Kidney (tissue), 14 donors: Measurements from ENCODE around the gene SPTBN1. TPM values are rescaled to one million over a fixed set of nuclear protein-coding genes. Genes with fewer than 3 reads are reported as not detected.

ENCODE experiments used
- DNase-seq, 5 donors: peaks; one replicate each; pipeline ENCODE4 v3.0.0-alpha.2; 2013 to 2020
- FAIRE-seq: peaks from 2 replicates; lab custom pipeline; 2012; peaks lifted over from hg19 to GRCh38; lab: Jason Lieb, UNC
- H3K27ac ChIP-seq, 2 donors: one replicate each; pipeline ENCODE4 v1.7.0; 2013; ENCODE audit warnings: low read depth in 2 of 2, low read length in 2 of 2, inconsistent platforms in 1 of 2
- H3K27me3 ChIP-seq: one replicate; pipeline ENCODE4 v1.7.1; 2013; ENCODE audit warnings: low read length, inconsistent platforms; ENCODE audit not compliant: control insufficient read depth, insufficient read depth
- H3K36me3 ChIP-seq, 3 donors: one replicate each; pipeline versions ENCODE4 v1.7.0 to v1.7.1; 2013; ENCODE audit warnings: low read length in 3 of 3, control low read depth in 1 of 3, inconsistent platforms in 1 of 3; ENCODE audit not compliant: insufficient read depth in 3 of 3, control insufficient read depth in 2 of 3
- H3K4me1 ChIP-seq, 3 donors: one replicate each; pipeline versions ENCODE4 v1.7.0 to v1.7.1; 2013; ENCODE audit warnings: low read length in 3 of 3, inconsistent platforms in 1 of 3, low read depth in 1 of 3; ENCODE audit not compliant: control insufficient read depth in 2 of 3, insufficient read depth in 2 of 3
- H3K4me3 ChIP-seq, 3 donors: one replicate each; pipeline versions ENCODE4 v1.7.0 to v1.8.1; 2013; ENCODE audit warnings: low read length in 3 of 3, control low read depth in 1 of 3, inconsistent platforms in 1 of 3
- H3K9ac ChIP-seq, 3 donors: one replicate each; pipeline versions ENCODE4 v1.7.0 to v1.7.1; 2013; ENCODE audit warnings: low read length in 3 of 3, control low read depth in 1 of 3, inconsistent platforms in 1 of 3
- H3K9me3 ChIP-seq, 3 donors: one replicate each; pipeline versions ENCODE4 v1.7.0 to v1.7.1; 2013; ENCODE audit warnings: low read length in 3 of 3, control low read depth in 1 of 3, inconsistent platforms in 1 of 3; ENCODE audit not compliant: control insufficient read depth in 2 of 3, insufficient read depth in 1 of 3
- intact Hi-C: fragments of 100-400 bp; cut with DNase I; formaldehyde crosslinking; loops from one replicate; pipeline ENCODE4 v1.11.1; 2022
- polyA plus RNA-seq: library from polyadenylated mRNA; stranded (reverse); fragments of 350-450 nt; fragmentation: Illumina TruSeq; extraction: RNeasy Lipid Tissue Mini Kit (QIAGEN cat#74804); gene quantifications from one replicate; pipeline ENCODE4 v1.2.3, GENCODE V29; 2014; ENCODE audit warnings: low read depth, low replicate concordance; ENCODE audit not compliant: insufficient read depth
- total RNA-seq: library from RNA; stranded (reverse); fragmentation: NEBNext Ultra II Directional; extraction: Animal tissue kit (Norgen Biotek cat#: 25700); gene quantifications from one replicate; pipeline ENCODE4 v1.2.1, GENCODE V29; 2021
- TF ChIP-seq, protein P1 (sequence below): IDR thresholded peaks from 3 replicates; pipeline ENCODE4 v1.5.1; 2012; ENCODE audit warnings: mild to moderate bottlenecking, moderate library complexity, borderline replicate concordance; ENCODE audit not compliant: insufficient read depth; ENCODE audit errors: extremely low read depth
- donor health status: control.
- donor health status: control.
- donor health status: control.
- donor health status: control.
- donor health status: control.
- donor health status: DM: yes; HTN: yes; CAD: no.
- donor health status: Normal renal cell carcinoma (clear cell type).

Gene SPTBN1
- total and polyA plus RNA-seq, 2 donors from 2014 or later: 93.2 to 313 TPM

- intact Hi-C loops: no loop called here
- H3K9ac ChIP-seq: peak overlapping the region in 2 of 3 donors; percentile 24 to 68
- no peaks in the 10 kb centered on the region for H3K9me3 ChIP-seq
- no peaks in the 10 kb centered on the region for H3K27me3 ChIP-seq
- H3K4me1 ChIP-seq: peaks cover 3 to 43% (median 41%) of the 10 kb centered on the region in 3 donors
- no peak for DNase-seq
- no peaks in the 10 kb centered on the region for H3K36me3 ChIP-seq
- no peak for FAIRE-seq
- peak overlapping the region in 2 of 3 donors; percentile 57 to 91 for H3K4me3 ChIP-seq
- H3K27ac ChIP-seq: peak overlapping the region; percentile 72 to 98
- TF ChIP-seq, protein P1, sequence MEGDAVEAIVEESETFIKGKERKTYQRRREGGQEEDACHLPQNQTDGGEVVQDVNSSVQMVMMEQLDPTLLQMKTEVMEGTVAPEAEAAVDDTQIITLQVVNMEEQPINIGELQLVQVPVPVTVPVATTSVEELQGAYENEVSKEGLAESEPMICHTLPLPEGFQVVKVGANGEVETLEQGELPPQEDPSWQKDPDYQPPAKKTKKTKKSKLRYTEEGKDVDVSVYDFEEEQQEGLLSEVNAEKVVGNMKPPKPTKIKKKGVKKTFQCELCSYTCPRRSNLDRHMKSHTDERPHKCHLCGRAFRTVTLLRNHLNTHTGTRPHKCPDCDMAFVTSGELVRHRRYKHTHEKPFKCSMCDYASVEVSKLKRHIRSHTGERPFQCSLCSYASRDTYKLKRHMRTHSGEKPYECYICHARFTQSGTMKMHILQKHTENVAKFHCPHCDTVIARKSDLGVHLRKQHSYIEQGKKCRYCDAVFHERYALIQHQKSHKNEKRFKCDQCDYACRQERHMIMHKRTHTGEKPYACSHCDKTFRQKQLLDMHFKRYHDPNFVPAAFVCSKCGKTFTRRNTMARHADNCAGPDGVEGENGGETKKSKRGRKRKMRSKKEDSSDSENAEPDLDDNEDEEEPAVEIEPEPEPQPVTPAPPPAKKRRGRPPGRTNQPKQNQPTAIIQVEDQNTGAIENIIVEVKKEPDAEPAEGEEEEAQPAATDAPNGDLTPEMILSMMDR: no peak
These were observed 99.3 kb downstream of the SPTBN1 start for GRCh38 chr2:54555318-54555837.

- Histone ChIP-seq H3K36me3 (no peaks in the 10 kb centered on the region), H3K9me3 (no peaks in the 10 kb centered on the region), H3K4me3 (peak overlapping the region in 2 of 3 donors; percentile 57 to 91), H3K4me1 (peaks cover 5 to 37% (median 35%) of the 10 kb centered on the region in 3 donors), H3K27ac (peak overlapping the region; percentile 96 to 98), H3K9ac (peak overlapping the region in 1 of 3 donors; percentile 92), H3K27me3 (no peaks in the 10 kb centered on the region)
- FAIRE-seq (no peak), DNase-seq (no peak)
- TF ChIP-seq, protein P1: no peak
- intact Hi-C loops: no loop called here
These were observed 100.5 kb downstream of the SPTBN1 start for GRCh38 chr2:54556621-54557121.

GRCh38 chr2:54557211-54557600, 101.1 kb downstream of the SPTBN1 start:
- Histone ChIP-seq H3K9ac (peak overlapping the region in 2 of 3 donors; percentile 49 to 92), H3K9me3 (no peaks in the 10 kb centered on the region), H3K4me1 (peaks cover 5 to 35% (median 35%) of the 10 kb centered on the region in 3 donors), H3K27ac (peak overlapping the region; percentile 96 to 98), H3K4me3 (peak overlapping the region in 2 of 3 donors; percentile 59 to 91), H3K27me3 (no peaks in the 10 kb centered on the region), H3K36me3 (no peaks in the 10 kb centered on the region)
- FAIRE-seq (no peak), DNase-seq (no peak)
- TF ChIP-seq, protein P1: no peak
- intact Hi-C loops: no loop called here
